Measurements from ENCODE around the gene DOCK11.

GRCh38 chrX:118660085-118660484 lies 164.5 kb downstream of the DOCK11 start:
- TF ChIP-seq POLR2A (IDR thresholded peaks at IDR 0.05): no peak
- no peak for TF ChIP-seq CTCF (IDR thresholded peaks at IDR 0.05)
